HepG2 (cell line): Measurements from ENCODE around the gene EPDR1. TPM values are rescaled to one million over a fixed set of nuclear protein-coding genes. Genes with fewer than 3 reads are reported as not detected.
A peak's percentile ranks its signal among the peaks of the same experiment; 100 is the strongest.

Experiments
- ATF7-NPFF ChIP-seq: sonication (generic); formaldehyde crosslinking; IDR thresholded peaks from 2 replicates; pipeline ENCODE4 v1.8.1; 2023; ENCODE audit warnings: mild to moderate bottlenecking, low read depth, missing genetic modification reagents, moderate library complexity
- BRD4 ChIP-seq: sonication (generic); formaldehyde crosslinking; IDR thresholded peaks from 2 replicates; pipeline ENCODE4 v1.4.0; 2020; ENCODE audit warnings: missing genetic modification reagents
- CENPT ChIP-seq: sonication (generic); formaldehyde crosslinking; IDR thresholded peaks from 2 replicates; pipeline ENCODE4 v1.8.0; 2022; ENCODE audit warnings: low read depth, mild to moderate bottlenecking, moderate library complexity, missing genetic modification reagents
- FOXM1 ChIP-seq: sonication (generic); formaldehyde crosslinking; IDR thresholded peaks from 2 replicates; pipeline ENCODE4 v1.5.0; 2020; ENCODE audit warnings: missing genetic modification reagents
- IRF9 ChIP-seq: sonication (generic); formaldehyde crosslinking; IDR thresholded peaks from 2 replicates; pipeline ENCODE4 v1.8.0; 2022; ENCODE audit warnings: missing genetic modification reagents, mild to moderate bottlenecking, borderline replicate concordance
- KDM5A ChIP-seq: fragments of 200-600 bp; sonication (generic); IDR thresholded peaks from 2 replicates; pipeline ENCODE4 v1.7.0; 2018; ENCODE audit warnings: antibody characterized with exemption, mild to moderate bottlenecking, low read length, borderline replicate concordance
- MED1 ChIP-seq: sonication (generic); formaldehyde crosslinking; IDR thresholded peaks from 2 replicates; pipeline ENCODE4 v1.4.0; 2020; ENCODE audit warnings: missing genetic modification reagents
- NKX3-1 ChIP-seq: sonication (generic); formaldehyde crosslinking; IDR thresholded peaks from 2 replicates; pipeline ENCODE4 v1.5.0; 2020; ENCODE audit warnings: missing genetic modification reagents
- ONECUT2 ChIP-seq: sonication (generic); formaldehyde crosslinking; IDR thresholded peaks from 2 replicates; pipeline ENCODE4 v1.4.0; 2020; ENCODE audit warnings: missing genetic modification reagents
- PRDM10 ChIP-seq: sonication (generic); formaldehyde crosslinking; IDR thresholded peaks from 2 replicates; pipeline ENCODE4 v1.4.0; 2020; ENCODE audit warnings: low read depth, missing genetic modification reagents
- RFX5 ChIP-seq: IDR thresholded peaks from 2 replicates; pipeline ENCODE4 v1.6.1; 2011; ENCODE audit warnings: low read depth, low read length, improper control_type of control experiment
- TBL1XR1 ChIP-seq: fragments of 150-350 bp; IDR thresholded peaks from 2 replicates; pipeline ENCODE4 v1.6.1; 2014; ENCODE audit warnings: borderline replicate concordance, low read length; ENCODE audit not compliant: partially characterized antibody
- ZMYM2 ChIP-seq: sonication (generic); formaldehyde crosslinking; IDR thresholded peaks from 2 replicates; pipeline ENCODE4 v1.8.0; 2022; ENCODE audit warnings: mild to moderate bottlenecking, missing genetic modification reagents
- ZNF362 ChIP-seq: sonication (generic); formaldehyde crosslinking; IDR thresholded peaks from 2 replicates; pipeline ENCODE4 v1.4.0; 2020; ENCODE audit warnings: missing genetic modification reagents, mild to moderate bottlenecking, borderline replicate concordance
- ZNF383 ChIP-seq: sonication (generic); formaldehyde crosslinking; IDR thresholded peaks from 2 replicates; pipeline ENCODE4 v1.4.0; 2020; ENCODE audit warnings: missing genetic modification reagents, mild to moderate bottlenecking, borderline replicate concordance
- ZNF543 ChIP-seq: sonication (generic); formaldehyde crosslinking; IDR thresholded peaks from 2 replicates; pipeline ENCODE4 v1.4.0; 2020; ENCODE audit warnings: mild to moderate bottlenecking, missing genetic modification reagents
- ZNF687 ChIP-seq: sonication (generic); formaldehyde crosslinking; IDR thresholded peaks from 2 replicates; pipeline ENCODE4 v1.5.1; 2020; ENCODE audit warnings: mild to moderate bottlenecking, missing genetic modification reagents, moderate library complexity
- ZNF737 ChIP-seq: sonication (generic); formaldehyde crosslinking; IDR thresholded peaks from 2 replicates; pipeline ENCODE4 v1.5.0; 2020; ENCODE audit warnings: missing genetic modification reagents, mild to moderate bottlenecking, borderline replicate concordance
- polyA plus RNA-seq, 8 experiments: library from polyadenylated mRNA; depleted of rRNA in 3 of 8; stranded (reverse) in 7 of 8; unstranded in 1 of 8; fragments of >200 nt; fragmentation: Illumina TruSeq in 4 of 8; extraction: Trizol in 4 of 8; gene quantifications; 2 replicates each; pipeline versions ENCODE4 v1.2.1 to v1.2.3, GENCODE V29; 2011 to 2016; ENCODE audit warnings: low read depth in 4 of 8, missing spikeins in 1 of 8, mixed read lengths in 1 of 8; ENCODE audit not compliant: insufficient read depth in 1 of 8
- total RNA-seq, 5 experiments: library from RNA; depleted of rRNA; stranded (reverse); fragments of >200 nt; fragmentation: Illumina TruSeq; extraction: Trizol; gene quantifications; 2 replicates each; pipeline ENCODE4 v1.2.3, GENCODE V29; 2016; ENCODE audit warnings: low read depth in 1 of 5

EPDR1 gene
- total and polyA plus RNA-seq, 2 of the 13 experiments (the other 11 are each of a cell fraction or from before 2014, with no cell fraction given) = 38.3 to 50.2 TPM

- TF ChIP-seq ZNF362 (CRISPR knock-in tag) (no peak), KDM5A (no peak), MED1 (CRISPR knock-in tag) (peak; percentile 26; the same call in 1 of the 2 replicates), RFX5 (0 out of 2 replicates have a peak, but pooled peaks have one; percentile 6), NKX3-1 (CRISPR knock-in tag) (peak; percentile 77), BRD4 (CRISPR knock-in tag) (0 out of 2 replicates have a peak, but pooled peaks have one; percentile 31), PRDM10 (no peak), ZNF543 (CRISPR knock-in tag) (peak; percentile 33; the same call in 1 of the 2 replicates), ONECUT2 (CRISPR knock-in tag) (no peak), FOXM1 (CRISPR knock-in tag) (no peak), ZNF737 (no peak), ZNF687 (CRISPR knock-in tag) (peak; percentile 96), CENPT (CRISPR knock-in tag) (no peak), ATF7-NPFF (CRISPR knock-in tag) (peak; percentile 71; the same call in 1 of the 2 replicates), ZNF383 (CRISPR knock-in tag) (0 out of 2 replicates have a peak, but pooled peaks have one; percentile 68), TBL1XR1 (no peak), ZMYM2 (CRISPR knock-in tag) (no peak), IRF9 (CRISPR knock-in tag) (0 out of 2 replicates have a peak, but pooled peaks have one; percentile 16)
Measured at GRCh38 chr7:37920849-37921805, 687 bp downstream of the EPDR1 start (continued).
